ENCODE data around the gene WWOX. TPM values are rescaled to one million over a fixed set of nuclear protein-coding genes. Genes with fewer than 3 reads are reported as not detected.

Gene WWOX
- total and polyA plus RNA-seq, 2 of the 13 experiments (the other 11 are each of a cell fraction or from before 2014, with no cell fraction given): 9.1 to 37.4 TPM

DNA sequence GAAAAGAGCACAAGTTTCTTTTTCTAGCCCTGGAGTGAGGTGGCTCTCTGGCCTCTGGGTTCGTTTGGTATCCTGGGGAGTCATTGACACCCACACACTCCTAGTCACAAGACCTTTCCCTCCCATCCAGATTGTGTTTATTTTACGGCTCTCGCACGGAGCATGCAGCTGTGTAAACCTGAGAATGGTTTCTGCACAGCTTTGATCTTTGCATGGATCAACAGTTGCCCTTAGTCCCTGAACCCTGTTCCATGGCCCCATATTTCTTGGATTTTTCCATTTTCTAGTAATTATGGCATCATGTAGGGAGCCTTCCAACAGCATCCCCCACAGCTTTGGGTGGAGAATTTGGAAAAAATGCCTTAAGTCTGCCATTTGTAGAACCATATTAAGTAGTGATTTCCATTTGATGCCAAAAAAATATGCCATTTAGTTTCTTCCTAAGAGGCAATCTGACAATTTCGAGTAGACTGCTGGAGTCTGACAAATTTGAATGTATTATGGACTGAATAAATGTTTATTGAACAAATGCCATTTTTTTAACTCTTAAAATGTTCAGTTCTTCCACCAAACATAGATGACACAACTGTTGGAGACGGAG lies 197.7 kb downstream of the WWOX start (continued):
- TF ChIP-seq GABPB1 (CRISPR knock-in tag; IDR thresholded peaks at IDR 0.05): peak; percentile 48; the same call in 1 of the 2 replicates
- TF ChIP-seq KLF11 (CRISPR knock-in tag; IDR thresholded peaks at IDR 0.05): peak; percentile 85; the same call in 1 of the 2 replicates
- TF ChIP-seq ZNF274 (CRISPR knock-in tag; IDR thresholded peaks at IDR 0.05): peak; percentile 53; the same call in 1 of the 2 replicates
- TF ChIP-seq POLR2AphosphoS5 (IDR thresholded peaks at IDR 0.05; ENCODE audit: low read depth, low read length): peak; percentile 48; the same call in 1 of the 2 replicates
- peak; percentile 95; the same call in 1 of the 2 replicates for TF ChIP-seq MEIS1 (CRISPR knock-in tag; IDR thresholded peaks at IDR 0.05; ENCODE audit: borderline replicate concordance)
- TF ChIP-seq ZNF670 (CRISPR knock-in tag; IDR thresholded peaks at IDR 0.05; ENCODE audit: borderline replicate concordance): peak; percentile 93
- TF ChIP-seq, protein P1, sequence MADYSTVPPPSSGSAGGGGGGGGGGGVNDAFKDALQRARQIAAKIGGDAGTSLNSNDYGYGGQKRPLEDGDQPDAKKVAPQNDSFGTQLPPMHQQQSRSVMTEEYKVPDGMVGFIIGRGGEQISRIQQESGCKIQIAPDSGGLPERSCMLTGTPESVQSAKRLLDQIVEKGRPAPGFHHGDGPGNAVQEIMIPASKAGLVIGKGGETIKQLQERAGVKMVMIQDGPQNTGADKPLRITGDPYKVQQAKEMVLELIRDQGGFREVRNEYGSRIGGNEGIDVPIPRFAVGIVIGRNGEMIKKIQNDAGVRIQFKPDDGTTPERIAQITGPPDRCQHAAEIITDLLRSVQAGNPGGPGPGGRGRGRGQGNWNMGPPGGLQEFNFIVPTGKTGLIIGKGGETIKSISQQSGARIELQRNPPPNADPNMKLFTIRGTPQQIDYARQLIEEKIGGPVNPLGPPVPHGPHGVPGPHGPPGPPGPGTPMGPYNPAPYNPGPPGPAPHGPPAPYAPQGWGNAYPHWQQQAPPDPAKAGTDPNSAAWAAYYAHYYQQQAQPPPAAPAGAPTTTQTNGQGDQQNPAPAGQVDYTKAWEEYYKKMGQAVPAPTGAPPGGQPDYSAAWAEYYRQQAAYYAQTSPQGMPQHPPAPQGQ (CRISPR knock-in tag; IDR thresholded peaks at IDR 0.05; ENCODE audit: borderline replicate concordance): peak; percentile 79; the same call in 1 of the 2 replicates
- TF ChIP-seq PHF8 (CRISPR knock-in tag; IDR thresholded peaks at IDR 0.05): peak; percentile 32; the same call in 1 of the 2 replicates
- TF ChIP-seq MTA1 (CRISPR knock-in tag; IDR thresholded peaks at IDR 0.05; ENCODE audit: borderline replicate concordance): peak; percentile 63; the same call in 1 of the 2 replicates
- TF ChIP-seq, protein P2, sequence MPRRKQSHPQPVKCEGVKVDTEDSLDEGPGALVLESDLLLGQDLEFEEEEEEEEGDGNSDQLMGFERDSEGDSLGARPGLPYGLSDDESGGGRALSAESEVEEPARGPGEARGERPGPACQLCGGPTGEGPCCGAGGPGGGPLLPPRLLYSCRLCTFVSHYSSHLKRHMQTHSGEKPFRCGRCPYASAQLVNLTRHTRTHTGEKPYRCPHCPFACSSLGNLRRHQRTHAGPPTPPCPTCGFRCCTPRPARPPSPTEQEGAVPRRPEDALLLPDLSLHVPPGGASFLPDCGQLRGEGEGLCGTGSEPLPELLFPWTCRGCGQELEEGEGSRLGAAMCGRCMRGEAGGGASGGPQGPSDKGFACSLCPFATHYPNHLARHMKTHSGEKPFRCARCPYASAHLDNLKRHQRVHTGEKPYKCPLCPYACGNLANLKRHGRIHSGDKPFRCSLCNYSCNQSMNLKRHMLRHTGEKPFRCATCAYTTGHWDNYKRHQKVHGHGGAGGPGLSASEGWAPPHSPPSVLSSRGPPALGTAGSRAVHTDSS (CRISPR knock-in tag; conservative IDR thresholded peaks at IDR 0.05): no peak
- TF ChIP-seq PHF5A (CRISPR knock-in tag; IDR thresholded peaks at IDR 0.05; ENCODE audit: low read depth, unreplicated experiment): peak; percentile 93
- TF ChIP-seq REPIN1 (CRISPR knock-in tag; IDR thresholded peaks at IDR 0.05; ENCODE audit: borderline replicate concordance, low read depth): peak; percentile 96
- peak; percentile 48; the same call in 1 of the 2 replicates for TF ChIP-seq ZNF629 (CRISPR knock-in tag; conservative IDR thresholded peaks at IDR 0.05)
- TF ChIP-seq, protein P3, sequence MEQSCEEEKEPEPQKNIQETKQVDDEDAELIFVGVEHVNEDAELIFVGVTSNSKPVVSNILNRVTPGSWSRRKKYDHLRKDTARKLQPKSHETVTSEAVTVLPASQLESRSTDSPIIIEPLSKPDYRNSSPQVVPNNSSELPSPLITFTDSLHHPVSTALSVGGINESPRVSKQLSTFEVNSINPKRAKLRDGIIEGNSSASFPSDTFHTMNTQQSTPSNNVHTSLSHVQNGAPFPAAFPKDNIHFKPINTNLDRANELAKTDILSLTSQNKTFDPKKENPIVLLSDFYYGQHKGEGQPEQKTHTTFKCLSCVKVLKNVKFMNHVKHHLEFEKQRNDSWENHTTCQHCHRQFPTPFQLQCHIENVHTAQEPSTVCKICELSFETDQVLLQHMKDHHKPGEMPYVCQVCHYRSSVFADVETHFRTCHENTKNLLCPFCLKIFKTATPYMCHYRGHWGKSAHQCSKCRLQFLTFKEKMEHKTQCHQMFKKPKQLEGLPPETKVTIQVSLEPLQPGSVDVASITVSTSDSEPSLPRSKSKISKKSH (CRISPR knock-in tag; IDR thresholded peaks at IDR 0.05; ENCODE audit: borderline replicate concordance): no peak
- TF ChIP-seq RNF2 (conservative IDR thresholded peaks at IDR 0.05; ENCODE audit: low read depth): no peak
- TF ChIP-seq, protein P4, sequence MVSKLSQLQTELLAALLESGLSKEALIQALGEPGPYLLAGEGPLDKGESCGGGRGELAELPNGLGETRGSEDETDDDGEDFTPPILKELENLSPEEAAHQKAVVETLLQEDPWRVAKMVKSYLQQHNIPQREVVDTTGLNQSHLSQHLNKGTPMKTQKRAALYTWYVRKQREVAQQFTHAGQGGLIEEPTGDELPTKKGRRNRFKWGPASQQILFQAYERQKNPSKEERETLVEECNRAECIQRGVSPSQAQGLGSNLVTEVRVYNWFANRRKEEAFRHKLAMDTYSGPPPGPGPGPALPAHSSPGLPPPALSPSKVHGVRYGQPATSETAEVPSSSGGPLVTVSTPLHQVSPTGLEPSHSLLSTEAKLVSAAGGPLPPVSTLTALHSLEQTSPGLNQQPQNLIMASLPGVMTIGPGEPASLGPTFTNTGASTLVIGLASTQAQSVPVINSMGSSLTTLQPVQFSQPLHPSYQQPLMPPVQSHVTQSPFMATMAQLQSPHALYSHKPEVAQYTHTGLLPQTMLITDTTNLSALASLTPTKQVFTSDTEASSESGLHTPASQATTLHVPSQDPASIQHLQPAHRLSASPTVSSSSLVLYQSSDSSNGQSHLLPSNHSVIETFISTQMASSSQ (IDR thresholded peaks at IDR 0.05; ENCODE audit: low read depth): peak; percentile 89
- TF ChIP-seq, protein P4 (CRISPR knock-in tag; IDR thresholded peaks at IDR 0.05; ENCODE audit: borderline replicate concordance): peak; percentile 93; the same call in 1 of the 2 replicates
- peak; percentile 73; the same call in 1 of the 2 replicates for TF ChIP-seq ZNF564 (CRISPR knock-in tag; IDR thresholded peaks at IDR 0.05)
- TF ChIP-seq ZNF589 (CRISPR knock-in tag; conservative IDR thresholded peaks at IDR 0.05): no peak
- TF ChIP-seq JUNB (CRISPR knock-in tag; IDR thresholded peaks at IDR 0.05; ENCODE audit: borderline replicate concordance): no peak
- no peak for TF ChIP-seq RFX5 (IDR thresholded peaks at IDR 0.05; ENCODE audit: low read depth, low read length)
